NCI-H1092 (cell line): Measurements from ENCODE around the gene LCE2C.
A peak's percentile ranks its signal among the peaks of the same experiment; 100 is the strongest.
"Not testable (repeated sequence)": the region's sequence is repeated elsewhere in the genome, so short reads cannot be mapped to it uniquely, and the experiment has no call there.

ENCODE experiments used
- DNase-seq: peaks from one replicate; lab custom pipeline; 2025; lab: John Stamatoyannopoulos, UW

The LCE2C gene

GRCh38 chr1:152674983-152675382 is at the start of gene LCE2C:
Gene LCE2C, plus strand, starts transcription at chr1:152675279. Its CDS starts 737 bp downstream, at chr1:152676016.
- DNase-seq, result not testable (repeated sequence)

DNA sequence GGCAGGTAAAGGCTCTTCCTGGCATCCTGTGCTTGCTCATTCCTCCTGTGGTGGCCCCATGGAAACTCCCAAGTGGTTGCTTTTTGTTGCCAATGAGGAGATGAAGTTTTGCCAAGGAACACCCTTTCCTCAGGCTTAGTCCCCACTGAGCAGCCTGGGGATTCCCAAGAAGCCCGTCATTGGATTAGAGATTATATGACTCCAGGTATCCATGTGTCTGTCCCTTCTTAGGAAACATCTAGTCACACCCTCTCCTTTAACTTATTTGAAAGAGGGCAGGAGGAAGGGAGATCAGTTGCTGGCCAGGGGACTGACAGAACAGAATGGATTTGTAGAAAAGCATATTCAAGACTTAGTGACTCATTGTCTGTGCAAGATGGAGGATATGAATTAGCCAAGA is 48.3 kb upstream of the LCE2C start:
- no peak for DNase-seq

DNA sequence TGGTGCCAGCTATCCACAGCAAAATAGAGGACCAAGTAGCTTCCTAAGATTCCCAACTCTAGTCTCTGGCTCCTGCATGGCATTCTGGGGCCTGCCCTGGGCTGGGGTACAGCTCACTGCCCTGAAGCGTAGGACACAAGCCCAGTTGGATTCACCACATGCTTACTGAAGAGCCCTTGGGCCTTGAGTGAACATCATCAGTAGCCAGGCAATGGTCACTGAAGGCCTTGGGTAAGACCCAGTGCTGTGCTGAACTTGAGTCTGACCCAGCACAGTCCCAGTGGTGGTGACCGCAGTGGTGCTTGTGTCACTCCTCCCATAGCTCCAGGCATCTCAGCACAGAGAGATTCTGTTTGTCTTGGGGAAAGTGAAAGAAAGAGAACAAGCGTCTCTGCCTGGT is 44.5 kb upstream of the LCE2C start:
- DNase-seq, result no peak

DNA sequence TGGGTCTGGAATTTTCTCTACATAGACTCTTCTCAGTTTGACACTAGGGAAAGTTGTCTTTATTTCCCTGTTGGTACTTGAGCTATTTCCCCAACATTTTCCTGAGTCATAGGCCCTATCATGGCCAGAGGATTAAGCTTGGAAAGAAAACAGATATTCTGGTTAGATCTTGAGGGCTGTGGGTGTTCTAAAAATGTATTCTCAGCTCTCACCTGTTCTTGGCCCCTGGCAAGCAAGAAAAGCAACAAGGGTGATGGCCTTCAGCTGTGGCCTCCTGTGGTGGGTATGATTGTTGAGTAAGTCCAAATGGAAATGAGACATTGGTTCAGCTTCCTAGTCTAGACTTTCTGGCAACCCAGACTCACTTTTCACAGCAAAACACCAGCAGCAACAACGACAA is 34.7 kb upstream of the LCE2C start:
- DNase-seq, result no peak

DNA sequence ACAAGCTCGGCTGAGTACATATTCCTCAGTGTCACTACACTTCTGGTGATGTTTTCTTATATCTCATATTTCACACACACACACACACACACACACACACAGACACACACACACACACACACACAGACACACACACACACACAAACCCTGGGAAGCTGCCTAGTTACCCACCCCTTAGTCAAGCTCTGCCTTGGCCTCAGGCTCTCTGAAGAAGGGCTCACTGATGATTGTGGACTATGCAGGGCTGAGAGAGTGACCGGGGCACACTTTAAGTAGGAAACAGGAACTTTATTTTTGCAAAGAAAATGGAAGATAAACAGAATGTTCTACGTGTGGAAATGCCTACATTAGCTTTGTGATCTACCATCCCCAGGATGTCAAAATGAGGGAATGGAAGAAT is 31.1 kb upstream of the LCE2C start:
- DNase-seq, result no peak

- DNase-seq, result no peak
Measured at GRCh38 chr1:152645146-152645545, 29.9 kb upstream of the LCE2C start.

GRCh38 chr1:152646656-152647055 is 28.4 kb upstream of the LCE2C start:
- no peak for DNase-seq

DNA sequence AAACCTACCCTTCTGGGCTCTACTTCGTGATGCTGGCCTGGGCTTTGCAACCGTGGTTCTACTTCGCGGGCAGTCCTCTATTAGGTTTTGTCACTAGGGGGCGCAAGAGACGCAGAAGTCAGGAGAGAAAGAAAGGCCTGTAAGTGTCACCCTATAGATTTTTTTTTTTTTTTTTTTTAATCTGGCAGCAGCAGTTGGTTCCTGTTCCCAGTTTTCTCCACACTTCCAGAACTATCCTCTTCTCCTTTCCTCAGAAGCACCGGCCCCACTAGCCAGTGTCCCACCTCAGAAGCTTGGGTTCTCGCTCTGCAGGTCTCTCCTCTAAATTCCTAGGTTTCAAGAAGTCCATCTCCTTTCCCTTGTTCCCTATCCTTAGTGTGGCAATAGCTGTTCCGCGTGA is 21.0 kb upstream of the LCE2C start:
- DNase-seq, result peak; percentile 42

DNA sequence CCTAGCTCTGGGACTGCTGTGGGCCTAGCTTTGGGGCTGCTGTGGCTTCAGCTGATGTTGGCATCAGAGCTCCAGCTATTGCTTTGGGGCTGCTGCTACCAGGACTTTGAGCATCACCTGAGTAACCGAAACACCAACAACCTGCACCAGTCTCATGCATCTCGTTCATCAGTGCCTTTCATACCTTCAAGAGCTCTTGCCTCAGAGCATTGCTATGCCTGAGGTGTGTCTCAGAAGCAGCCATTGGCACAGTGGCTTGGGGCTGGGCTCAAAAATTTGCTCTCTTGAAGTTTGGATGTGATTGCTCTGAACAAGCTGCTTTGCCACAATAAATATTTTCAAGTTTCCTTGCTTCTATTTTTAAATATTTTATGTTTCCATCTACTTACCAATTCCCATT is 18.6 kb upstream of the LCE2C start:
- DNase-seq, result no peak

DNA sequence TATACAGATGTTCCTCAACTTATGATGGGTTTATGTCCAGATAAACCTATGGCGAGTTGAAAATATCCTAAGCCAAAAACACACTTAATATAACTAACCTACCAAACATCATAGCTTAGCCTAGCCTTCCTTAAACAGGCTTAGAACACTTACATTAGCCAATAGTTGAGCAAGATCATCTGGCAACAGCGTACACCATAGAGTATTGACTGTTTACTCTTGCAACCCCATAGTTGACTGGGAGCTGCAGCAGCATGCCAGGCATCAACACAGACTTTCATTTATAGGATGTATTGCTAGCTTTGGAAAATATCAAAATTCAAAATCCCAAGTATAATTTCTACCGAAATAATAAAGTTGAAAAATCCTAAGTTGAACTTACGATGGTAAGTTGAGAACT is 17.4 kb upstream of the LCE2C start:
- no peak for DNase-seq

GRCh38 chr1:152658649-152659048 is 16.4 kb upstream of the LCE2C start:
- no peak for DNase-seq

GRCh38 chr1:152663098-152663497 is 12.0 kb upstream of the LCE2C start, which contains the start of gene LCE2D:
Gene LCE2D, plus strand, starts transcription at chr1:152663380. Its CDS starts 726 bp downstream, at chr1:152664106.
- DNase-seq, result no peak

GRCh38 chr1:152666171-152666570 is 8.9 kb upstream of the LCE2C start:
- DNase-seq, result not testable (repeated sequence)

- DNase-seq, result no peak
Measured at GRCh38 chr1:152667648-152668047, 7.4 kb upstream of the LCE2C start.

- no peak for DNase-seq
Measured at GRCh38 chr1:152673016-152673415, 2.1 kb upstream of the LCE2C start.

DNA sequence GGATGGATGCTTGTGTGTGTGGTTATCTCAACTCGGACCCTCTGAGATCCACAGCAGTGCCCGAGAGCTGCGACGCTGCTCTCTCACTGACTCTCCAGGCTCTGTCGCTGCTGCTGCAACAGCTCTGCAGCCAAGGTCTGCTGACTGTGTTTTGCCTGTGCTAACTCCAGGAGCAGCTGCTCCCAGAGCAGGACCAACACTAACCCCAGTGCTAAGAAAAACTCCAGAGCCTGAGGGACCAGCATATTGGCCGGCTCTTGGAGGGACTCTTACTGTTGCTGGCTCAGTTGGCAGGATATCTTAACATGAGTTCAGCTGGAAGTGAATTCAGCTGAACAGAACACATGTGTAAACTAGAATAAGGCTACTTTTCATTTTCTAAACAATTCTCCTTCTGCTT is 4.4 kb downstream of the LCE2C start:
- DNase-seq, result no peak

DNA sequence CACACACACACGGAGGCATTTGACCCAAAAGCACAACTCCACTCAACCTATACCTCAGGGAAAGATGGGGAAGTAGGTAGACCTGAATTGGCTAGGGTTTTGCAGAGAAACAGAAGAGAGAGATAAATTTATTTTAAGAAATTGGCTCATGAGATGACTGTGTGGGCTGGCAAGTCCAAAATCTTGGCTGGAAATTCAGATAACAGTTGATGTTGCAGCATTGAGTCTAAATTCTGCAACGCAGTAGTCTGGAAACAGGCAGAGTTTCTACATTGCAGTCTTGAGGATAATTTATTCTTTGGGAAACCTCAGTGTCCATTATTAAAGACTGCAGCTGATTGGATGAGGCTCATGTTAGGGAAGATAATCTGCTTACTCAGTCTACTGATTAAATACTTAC is 6.5 kb downstream of the LCE2C start:
- no peak for DNase-seq

GRCh38 chr1:152683846-152684245 is 8.8 kb downstream of the LCE2C start:
- no peak for DNase-seq

- DNase-seq, result not testable (repeated sequence)
Measured at GRCh38 chr1:152685823-152686222, 10.7 kb downstream of the LCE2C start, which contains the start of gene LCE2B. Gene LCE2B, plus strand, starts transcription at chr1:152686123. Its CDS starts 721 bp downstream, at chr1:152686844.

GRCh38 chr1:152697701-152698600 is 22.9 kb downstream of the LCE2C start, which contains the start of gene LCE2A:
Gene LCE2A, plus strand, starts transcription at chr1:152698345. Its CDS starts 557 bp downstream, at chr1:152698902.
- no peak for DNase-seq

GRCh38 chr1:152699746-152700145 is 24.7 kb downstream of the LCE2C start:
- no peak for DNase-seq

- DNase-seq, result no peak
Measured at GRCh38 chr1:152707860-152708259, 32.8 kb downstream of the LCE2C start, which contains the start of gene LCE4A. Gene LCE4A, plus strand, starts transcription at chr1:152708160. Its CDS starts 916 bp downstream, at chr1:152709076.

DNA sequence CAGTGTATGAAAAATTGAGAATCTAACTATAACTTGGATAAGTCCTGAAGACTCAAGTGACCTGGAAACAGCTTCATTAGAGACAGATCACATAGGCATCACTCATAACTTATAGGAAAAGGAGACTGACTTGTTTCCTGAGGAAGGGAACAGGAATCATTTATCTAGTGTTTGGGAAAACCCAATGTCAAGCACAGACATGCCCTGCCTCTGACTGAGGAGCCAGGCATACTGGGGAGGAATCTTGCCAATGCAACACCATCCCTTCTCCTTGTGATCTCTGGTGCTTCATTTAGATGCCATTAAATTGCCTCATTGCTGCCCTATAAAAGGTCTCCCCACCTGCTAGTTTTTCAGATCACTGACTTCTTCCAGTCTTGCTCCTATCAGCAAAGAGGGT is 43.2 kb downstream of the LCE2C start:
- DNase-seq, result no peak
